K562 (cell line): Measurements from ENCODE around the gene BAG2. TPM values are rescaled to one million over a fixed set of nuclear protein-coding genes. Genes with fewer than 3 reads are reported as not detected.

Experiments used
- CTCF ChIP-seq, 3 experiments: IDR thresholded peaks in 2 of 3; conservative IDR thresholded peaks in 1 of 3; 2 replicates each; pipeline ENCODE4 v1.5.1; 2011 to 2012; ENCODE audit warnings: low read length in 3 of 3, mild to moderate bottlenecking in 3 of 3, control low read depth in 2 of 3, improper control_type of control experiment in 1 of 3, inconsistent platforms in 1 of 3, low read depth in 1 of 3, mixed read lengths in 1 of 3, moderate library complexity in 1 of 3; ENCODE audit not compliant: insufficient read depth in 2 of 3
- ERF ChIP-seq: fragments of 450-650 bp; formaldehyde crosslinking; IDR thresholded peaks from 2 replicates; pipeline ENCODE4 v1.4.0; 2020; ENCODE audit warnings: mild to moderate bottlenecking, mixed read lengths
- LEF1 ChIP-seq: fragments of 450-650 bp; IDR thresholded peaks from 2 replicates; pipeline ENCODE4 v1.6.1; 2016; ENCODE audit warnings: mild to moderate bottlenecking
- MAFG ChIP-seq: fragments of 450-650 bp; conservative IDR thresholded peaks from 2 replicates; pipeline ENCODE4 v1.6.1; 2016; ENCODE audit warnings: missing genetic modification characterization, missing compliant biosample characterization
- MBD2 ChIP-seq: sonication (generic); IDR thresholded peaks from 2 replicates; pipeline ENCODE4 v1.6.1; 2016; ENCODE audit warnings: low read depth, borderline replicate concordance
- MECOM ChIP-seq: fragments of 250-450 bp; sonication (Bioruptor Pico); IDR thresholded peaks from 2 replicates; pipeline ENCODE4 v1.8.0; 2022; ENCODE audit warnings: inconsistent platforms
- PPARD ChIP-seq: fragments of 250-450 bp; sonication (Bioruptor Pico); IDR thresholded peaks from 2 replicates; pipeline ENCODE4 v1.8.0; 2022; ENCODE audit warnings: inconsistent platforms, mild to moderate bottlenecking, moderate library complexity
- SIN3A ChIP-seq, 2 experiments: fragments of 150-350 bp in 1 of 2; IDR thresholded peaks; 2 replicates each; pipeline ENCODE4 v1.6.1; 2011 to 2016; ENCODE audit warnings: borderline replicate concordance in 2 of 2, low read depth in 2 of 2, low read length in 2 of 2, mild to moderate bottlenecking in 2 of 2, moderate library complexity in 2 of 2; ENCODE audit not compliant: control insufficient read depth in 1 of 2
- ZNF407 ChIP-seq: fragments of 450-650 bp; IDR thresholded peaks from 2 replicates; pipeline ENCODE4 v1.6.1; 2016; ENCODE audit warnings: low read depth
- ZNF699 ChIP-seq: fragments of 250-450 bp; sonication (Bioruptor Pico); IDR thresholded peaks from 2 replicates; pipeline ENCODE4 v1.8.0; 2021; ENCODE audit warnings: mild to moderate bottlenecking, moderate library complexity; ENCODE audit not compliant: insufficient replicate concordance
- polyA plus RNA-seq, 8 experiments: library from polyadenylated mRNA; depleted of rRNA in 4 of 8; stranded (reverse) in 5 of 8; unstranded in 3 of 8; fragments of >200 nt; fragmentation: Nextera tagmentation in 2 of 8; fragmentation: Illumina TruSeq in 1 of 8; extraction: Ambion mirVana in 2 of 8; extraction: Trizol in 1 of 8; gene quantifications; 2 replicates each; pipeline versions ENCODE4 v1.2.1 to v1.2.3, GENCODE V29; 2011 to 2014; ENCODE audit warnings: inconsistent platforms in 1 of 8, missing spikeins in 1 of 8
- total RNA-seq, 7 experiments: library from RNA; depleted of rRNA in 6 of 7; stranded (reverse); fragments of >200 nt in 6 of 7; fragmentation: Illumina TruSeq in 2 of 7; extraction: Trizol in 2 of 7; gene quantifications; 2 replicates each; pipeline versions ENCODE4 v1.2.1 to v1.2.3, GENCODE V29; 2011 to 2021; ENCODE audit warnings: low replicate concordance in 1 of 7
- TF ChIP-seq, protein P1 (sequence below): sonication (generic); formaldehyde crosslinking; IDR thresholded peaks from 2 replicates; pipeline ENCODE4 v1.8.0; 2022; ENCODE audit warnings: mild to moderate bottlenecking, missing genetic modification reagents

Gene BAG2
- total and polyA plus RNA-seq, 9 of the 15 experiments (the other 6 are each of a cell fraction or from before 2014, with no cell fraction given), result 12.8 to 20.7 (median 17.6) TPM

GRCh38 chr6:57221191-57221935, 49.2 kb downstream of the BAG2 start (continued):
- TF ChIP-seq CTCF (IDR thresholded peaks at IDR 0.05 in 2 of 3, conservative IDR thresholded peaks at IDR 0.05 in 1 of 3; ENCODE audit: insufficient read depth in 2 of 3, low read depth in 1 of 3, low read length in 3 of 3), result peak; percentile 20 to 25 (median 20); a peak in 2 of 6 replicates
- no peak for TF ChIP-seq PPARD (CRISPR knock-in tag)
- TF ChIP-seq SIN3A (IDR thresholded peaks at IDR 0.05; ENCODE audit: borderline replicate concordance in 2 of 2, control insufficient read depth in 1 of 2, low read depth in 2 of 2, low read length in 2 of 2), result peak in 1 of 2 experiments; percentile 49; a peak in 1 of 4 replicates
- TF ChIP-seq MBD2, result 0 out of 2 replicates have a peak, but pooled peaks have one; percentile 11
- TF ChIP-seq, protein P1, sequence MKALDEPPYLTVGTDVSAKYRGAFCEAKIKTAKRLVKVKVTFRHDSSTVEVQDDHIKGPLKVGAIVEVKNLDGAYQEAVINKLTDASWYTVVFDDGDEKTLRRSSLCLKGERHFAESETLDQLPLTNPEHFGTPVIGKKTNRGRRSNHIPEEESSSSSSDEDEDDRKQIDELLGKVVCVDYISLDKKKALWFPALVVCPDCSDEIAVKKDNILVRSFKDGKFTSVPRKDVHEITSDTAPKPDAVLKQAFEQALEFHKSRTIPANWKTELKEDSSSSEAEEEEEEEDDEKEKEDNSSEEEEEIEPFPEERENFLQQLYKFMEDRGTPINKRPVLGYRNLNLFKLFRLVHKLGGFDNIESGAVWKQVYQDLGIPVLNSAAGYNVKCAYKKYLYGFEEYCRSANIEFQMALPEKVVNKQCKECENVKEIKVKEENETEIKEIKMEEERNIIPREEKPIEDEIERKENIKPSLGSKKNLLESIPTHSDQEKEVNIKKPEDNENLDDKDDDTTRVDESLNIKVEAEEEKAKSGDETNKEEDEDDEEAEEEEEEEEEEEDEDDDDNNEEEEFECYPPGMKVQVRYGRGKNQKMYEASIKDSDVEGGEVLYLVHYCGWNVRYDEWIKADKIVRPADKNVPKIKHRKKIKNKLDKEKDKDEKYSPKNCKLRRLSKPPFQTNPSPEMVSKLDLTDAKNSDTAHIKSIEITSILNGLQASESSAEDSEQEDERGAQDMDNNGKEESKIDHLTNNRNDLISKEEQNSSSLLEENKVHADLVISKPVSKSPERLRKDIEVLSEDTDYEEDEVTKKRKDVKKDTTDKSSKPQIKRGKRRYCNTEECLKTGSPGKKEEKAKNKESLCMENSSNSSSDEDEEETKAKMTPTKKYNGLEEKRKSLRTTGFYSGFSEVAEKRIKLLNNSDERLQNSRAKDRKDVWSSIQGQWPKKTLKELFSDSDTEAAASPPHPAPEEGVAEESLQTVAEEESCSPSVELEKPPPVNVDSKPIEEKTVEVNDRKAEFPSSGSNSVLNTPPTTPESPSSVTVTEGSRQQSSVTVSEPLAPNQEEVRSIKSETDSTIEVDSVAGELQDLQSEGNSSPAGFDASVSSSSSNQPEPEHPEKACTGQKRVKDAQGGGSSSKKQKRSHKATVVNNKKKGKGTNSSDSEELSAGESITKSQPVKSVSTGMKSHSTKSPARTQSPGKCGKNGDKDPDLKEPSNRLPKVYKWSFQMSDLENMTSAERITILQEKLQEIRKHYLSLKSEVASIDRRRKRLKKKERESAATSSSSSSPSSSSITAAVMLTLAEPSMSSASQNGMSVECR (CRISPR knock-in tag), result peak; percentile 80
- no peak for TF ChIP-seq ERF (CRISPR knock-in tag)
- no peak for TF ChIP-seq ZNF407
- TF ChIP-seq MAFG, result no peak
- no peak for TF ChIP-seq MECOM (CRISPR knock-in tag)
- no peak for TF ChIP-seq ZNF699 (CRISPR knock-in tag)
- no peak for TF ChIP-seq LEF1
